HG02610 (cell line): ENCODE measurements around the gene SLC2A4.

Source experiments
- ATAC-seq: cut with Tn5 transposase; IDR thresholded peaks from one replicate; pipeline ENCODE4 v1.9.1; 2021; ENCODE audit warnings: mild to moderate bottlenecking, moderate library complexity; ENCODE audit not compliant: unreplicated experiment

The SLC2A4 gene

DNA sequence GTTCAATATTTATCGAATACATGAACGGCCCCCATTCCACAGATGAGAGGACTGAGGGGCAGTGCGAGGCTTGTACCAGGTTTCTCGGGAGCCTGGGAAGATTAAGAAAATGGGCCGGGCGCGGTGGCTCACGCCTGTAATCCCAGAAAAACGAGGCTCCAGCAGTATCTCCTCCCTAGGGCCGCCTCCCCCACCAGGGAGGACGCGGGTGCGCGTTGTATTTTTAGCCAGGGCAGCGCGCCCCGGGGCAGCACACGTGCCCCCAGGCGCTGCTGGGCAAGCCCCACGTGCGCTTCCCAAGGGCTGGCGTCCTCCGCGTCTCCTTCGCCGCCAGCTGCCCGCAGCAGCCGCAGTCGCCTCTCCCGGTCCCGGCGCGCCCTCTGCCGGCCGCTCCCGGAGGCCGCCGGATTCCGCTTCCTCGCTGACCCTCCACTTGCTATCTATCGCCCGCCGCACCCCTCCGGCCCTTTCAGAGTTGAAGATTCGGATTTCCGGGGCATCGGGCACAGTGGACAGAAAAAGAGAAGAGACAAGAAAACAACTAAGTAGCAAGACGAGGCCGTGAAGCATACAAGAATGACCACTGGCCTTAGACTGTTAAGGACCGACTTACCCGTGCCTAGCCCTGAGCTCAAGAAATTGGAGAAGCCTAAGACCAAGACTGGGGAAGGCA lies 14.8 kb downstream of the SLC2A4 start:
- ATAC-seq: no peak

DNA sequence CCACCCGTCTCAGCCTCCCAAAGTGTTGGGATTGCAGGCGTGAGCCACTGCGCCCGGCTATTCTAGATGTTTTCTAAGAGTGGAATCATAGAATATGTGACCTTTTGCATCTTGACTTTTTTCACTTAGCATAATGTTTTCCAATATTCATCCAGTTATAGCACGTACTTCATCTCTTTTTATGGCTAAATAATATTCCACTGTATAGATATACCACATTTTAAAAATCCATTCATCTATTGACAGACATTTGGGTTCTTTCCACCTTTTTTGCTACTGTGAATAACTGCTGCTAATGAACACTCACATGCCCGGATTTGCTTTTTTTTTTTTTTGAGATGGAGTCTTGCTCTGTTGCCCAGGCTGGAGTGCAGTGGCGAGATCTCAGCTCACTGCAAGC lies 22.7 kb downstream of the SLC2A4 start:
- no peak for ATAC-seq

DNA sequence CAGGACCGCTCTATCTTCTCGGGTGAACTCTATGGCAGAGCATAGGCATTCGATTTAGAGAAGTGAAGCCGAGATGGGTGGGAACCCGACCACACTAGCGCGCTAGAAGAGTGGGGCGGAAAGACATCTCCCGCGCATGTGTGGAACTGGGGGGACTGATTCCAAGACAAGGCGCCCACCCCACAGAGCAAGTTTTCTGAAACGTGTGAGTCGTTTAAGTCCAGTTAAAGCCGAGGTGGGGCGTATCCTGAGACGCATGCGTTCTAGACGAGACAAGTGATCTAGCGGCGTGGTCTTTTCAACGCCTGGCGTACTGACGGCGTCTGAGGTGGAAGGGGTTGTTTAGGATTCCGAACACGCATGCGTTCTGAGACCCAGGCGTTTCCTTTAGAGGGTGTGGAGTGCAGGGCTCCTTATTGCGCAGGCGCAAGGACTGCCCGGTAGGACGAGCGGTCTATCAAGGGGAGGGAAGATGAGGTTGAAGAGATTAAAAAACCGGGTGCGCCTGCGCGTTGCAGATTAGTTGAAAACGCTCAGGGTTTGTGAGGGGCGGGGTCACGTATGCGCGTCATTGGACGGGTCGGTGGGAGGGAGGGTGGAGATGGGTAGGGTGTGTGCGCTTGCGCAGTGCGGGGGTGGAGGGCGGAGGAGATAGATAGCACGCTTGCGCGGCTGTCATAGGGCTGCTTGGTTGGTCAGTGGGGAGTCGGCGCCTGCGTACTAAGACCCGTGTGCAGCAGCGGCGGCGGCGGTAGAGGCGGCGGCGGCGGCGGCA lies 25.6 kb downstream of the SLC2A4 start, which contains the start of gene EIF5A:
TSS of gene EIF5A (plus strand) at position 718 of the 775 bp plus-strand sequence. CDS start 2,008 bp downstream, outside the sequence.
- peak; percentile 71 for ATAC-seq

DNA sequence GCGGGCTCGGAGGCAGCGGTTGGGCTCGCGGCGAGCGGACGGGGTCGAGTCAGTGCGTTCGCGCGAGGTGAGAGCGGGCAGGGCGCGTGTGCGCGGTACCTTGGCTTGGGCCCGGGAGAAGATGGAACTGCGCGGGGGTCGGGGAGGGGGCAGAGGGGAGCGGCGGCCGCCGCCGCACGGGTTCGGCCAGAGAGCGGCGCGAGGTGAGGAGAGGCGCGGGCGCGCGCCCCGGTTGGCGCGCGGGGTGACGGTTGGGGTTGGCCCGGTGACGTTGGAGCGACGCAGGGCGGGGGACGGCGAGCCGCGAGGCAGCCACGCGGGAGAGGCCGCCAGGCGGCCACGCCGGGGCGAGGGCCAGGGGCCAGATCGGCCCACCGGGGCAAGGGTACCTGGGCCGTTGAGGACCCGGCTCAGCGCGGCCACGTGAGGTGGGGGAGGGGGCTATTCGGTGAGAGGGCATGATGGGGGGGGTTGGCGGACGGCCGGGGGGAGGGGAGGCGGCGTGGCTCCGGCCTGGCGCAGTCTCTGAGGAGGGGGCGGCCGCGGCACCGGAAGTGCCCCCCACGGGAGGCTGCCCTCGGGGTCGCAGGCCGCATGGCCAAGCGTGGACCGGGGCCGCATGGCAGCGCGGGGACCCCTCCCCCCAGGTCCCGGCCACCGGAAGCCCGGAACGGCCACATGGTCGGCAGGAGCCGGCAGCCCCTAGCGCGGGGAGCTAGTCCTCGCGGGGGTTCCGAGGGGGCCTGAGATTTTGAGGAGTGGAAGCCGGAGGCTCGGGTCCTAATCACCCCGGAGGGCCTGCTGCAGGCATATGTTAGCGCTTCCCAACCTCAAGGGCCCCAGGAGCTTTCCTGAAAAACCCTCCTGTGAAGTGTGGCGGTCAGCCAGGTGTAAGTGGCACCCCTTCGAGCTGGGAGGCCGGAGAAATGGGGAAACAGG lies 26.4 kb downstream of the SLC2A4 start:
- ATAC-seq: no peak

DNA sequence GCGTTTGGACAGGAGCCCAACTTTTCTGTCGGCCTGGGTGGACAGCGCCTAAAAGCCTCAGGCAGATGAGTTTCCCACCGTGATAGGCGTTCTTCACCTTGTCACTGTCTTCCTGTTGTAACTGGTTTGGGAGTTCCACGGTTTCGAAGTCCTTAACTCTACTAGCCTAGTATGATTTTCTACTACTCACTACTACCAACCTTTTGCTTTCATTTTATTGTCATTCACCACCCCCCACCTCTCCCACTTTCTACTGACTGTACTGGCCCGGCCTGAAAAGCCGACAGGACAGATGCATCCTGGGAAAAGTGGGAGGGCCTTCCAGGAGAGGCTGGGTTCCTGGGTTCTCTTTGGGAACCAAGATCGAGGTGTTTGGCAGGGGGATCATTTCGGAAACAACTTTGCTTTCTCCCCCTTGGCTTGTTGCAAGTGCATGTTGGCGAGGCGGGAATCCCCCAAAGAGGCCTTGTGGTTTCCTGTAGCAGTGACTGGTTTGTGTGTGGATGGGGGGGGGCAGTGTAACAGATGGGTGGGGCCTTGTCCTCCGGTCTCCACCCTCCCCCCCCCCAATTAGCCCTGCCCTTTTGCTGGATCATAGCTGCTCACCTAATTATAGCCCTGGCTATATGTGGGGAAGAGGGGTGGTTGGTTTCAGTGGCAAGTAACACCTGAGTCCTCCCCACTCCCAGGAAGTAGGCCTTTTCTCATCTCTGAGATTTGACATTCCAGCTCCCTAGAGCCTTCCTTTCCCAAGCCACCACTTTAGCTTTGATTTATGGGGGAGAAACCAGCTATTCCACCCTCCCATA lies 27.3 kb downstream of the SLC2A4 start:
- ATAC-seq: no peak

DNA sequence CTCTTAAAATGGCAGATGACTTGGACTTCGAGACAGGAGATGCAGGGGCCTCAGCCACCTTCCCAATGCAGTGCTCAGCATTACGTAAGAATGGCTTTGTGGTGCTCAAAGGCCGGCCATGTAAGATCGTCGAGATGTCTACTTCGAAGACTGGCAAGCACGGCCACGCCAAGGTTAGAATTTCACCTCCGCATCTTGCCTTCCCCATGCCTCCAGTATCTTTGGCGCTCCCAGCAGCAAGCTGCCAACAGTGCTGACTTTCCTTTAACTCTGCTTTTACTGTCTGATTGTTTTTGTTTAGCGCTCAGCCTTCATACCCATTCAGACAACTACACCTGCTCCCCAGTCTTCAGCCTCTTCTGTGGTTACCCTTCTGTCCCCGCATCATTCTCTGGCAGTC lies 28.1 kb downstream of the SLC2A4 start:
- ATAC-seq: no peak

DNA sequence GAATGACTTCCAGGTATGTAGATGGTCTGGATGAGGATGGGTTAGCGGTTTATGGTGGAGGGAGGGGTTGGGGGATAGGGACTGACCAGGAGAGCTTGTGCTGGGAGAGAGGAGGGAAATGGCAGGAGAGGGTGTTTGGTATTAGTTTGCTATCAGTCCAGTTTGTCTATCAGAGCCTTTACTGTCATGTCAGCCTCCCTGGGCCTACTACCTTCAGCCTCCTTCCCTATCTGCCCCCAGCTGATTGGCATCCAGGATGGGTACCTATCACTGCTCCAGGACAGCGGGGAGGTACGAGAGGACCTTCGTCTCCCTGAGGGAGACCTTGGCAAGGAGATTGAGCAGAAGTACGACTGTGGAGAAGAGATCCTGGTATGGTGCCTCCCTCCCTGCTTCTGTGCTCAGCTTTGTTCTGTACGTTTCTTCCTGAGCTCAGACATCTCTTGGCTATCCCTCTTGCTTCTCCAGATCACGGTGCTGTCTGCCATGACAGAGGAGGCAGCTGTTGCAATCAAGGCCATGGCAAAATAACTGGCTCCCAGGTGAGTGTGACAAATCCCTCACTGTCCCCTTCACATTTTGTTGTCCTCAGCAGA lies 29.7 kb downstream of the SLC2A4 start:
- ATAC-seq: no peak

DNA sequence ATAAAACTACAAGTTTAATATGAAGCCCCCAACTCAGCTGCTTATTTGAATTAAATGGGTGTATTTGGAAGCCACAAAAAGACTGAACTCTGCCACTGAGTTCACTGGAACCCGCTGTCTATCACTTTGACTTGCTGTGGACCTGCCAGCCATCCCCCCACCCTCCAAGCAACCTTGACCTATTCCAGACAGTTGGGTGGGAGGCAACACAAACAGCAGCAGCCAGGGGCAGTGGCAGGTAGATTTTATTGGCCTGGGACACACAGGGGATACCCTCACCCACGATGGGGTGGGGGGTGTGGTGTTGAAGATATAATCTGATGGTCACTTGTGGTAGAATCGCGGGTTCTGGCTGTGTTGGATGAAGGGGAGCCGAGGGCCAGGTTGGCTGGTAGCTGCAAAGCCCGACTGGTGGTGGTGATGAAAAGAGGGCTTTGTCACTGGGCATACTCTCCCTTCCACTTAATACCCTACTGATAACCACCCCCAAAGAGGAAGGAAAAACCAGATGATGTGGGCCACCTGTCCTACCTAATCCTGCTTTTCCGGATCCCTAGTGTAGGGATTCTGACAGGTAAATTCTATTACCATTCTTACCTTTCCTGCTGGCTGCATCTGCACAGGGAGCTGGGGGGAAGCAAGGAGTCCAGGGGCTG lies 31.0 kb downstream of the SLC2A4 start:
- ATAC-seq: no peak

DNA sequence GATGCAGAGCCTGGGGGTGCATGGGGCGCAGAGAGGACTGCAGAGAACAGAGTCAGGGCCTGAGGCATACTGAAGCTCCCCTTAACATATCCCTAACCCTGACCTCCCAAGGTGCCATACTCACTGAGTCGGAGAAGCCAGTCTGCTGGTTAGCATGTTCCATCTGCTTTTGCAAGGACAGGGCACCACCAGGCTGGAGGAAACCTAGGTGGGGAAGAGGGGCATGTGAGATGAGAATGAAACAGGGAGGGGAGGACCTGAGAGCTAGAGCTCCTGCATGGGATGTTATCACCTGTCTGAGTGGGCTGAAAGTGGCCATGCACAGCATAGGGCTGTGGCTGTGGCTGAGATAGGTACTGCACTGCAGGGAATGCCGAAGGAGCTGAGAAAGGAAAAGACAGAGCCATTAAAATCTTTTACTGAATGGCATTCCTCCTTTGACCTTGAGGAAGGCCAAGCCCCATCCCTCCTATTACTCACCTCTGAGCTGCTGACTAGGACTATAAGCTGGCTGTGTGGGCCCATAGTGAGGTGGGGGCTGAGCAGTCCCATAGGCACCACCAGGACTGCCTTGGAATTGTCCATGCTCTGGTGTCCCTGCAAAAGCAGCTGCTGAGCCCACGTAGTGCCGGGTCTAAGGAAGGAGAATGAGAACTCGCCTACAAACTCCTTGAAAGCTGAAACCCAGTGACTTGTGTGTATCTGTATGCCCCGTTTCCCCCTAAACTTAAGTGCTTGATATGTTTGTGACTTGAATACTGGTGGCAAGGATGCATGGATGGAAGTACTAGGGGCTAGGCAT lies 31.8 kb downstream of the SLC2A4 start:
- ATAC-seq: no peak

DNA sequence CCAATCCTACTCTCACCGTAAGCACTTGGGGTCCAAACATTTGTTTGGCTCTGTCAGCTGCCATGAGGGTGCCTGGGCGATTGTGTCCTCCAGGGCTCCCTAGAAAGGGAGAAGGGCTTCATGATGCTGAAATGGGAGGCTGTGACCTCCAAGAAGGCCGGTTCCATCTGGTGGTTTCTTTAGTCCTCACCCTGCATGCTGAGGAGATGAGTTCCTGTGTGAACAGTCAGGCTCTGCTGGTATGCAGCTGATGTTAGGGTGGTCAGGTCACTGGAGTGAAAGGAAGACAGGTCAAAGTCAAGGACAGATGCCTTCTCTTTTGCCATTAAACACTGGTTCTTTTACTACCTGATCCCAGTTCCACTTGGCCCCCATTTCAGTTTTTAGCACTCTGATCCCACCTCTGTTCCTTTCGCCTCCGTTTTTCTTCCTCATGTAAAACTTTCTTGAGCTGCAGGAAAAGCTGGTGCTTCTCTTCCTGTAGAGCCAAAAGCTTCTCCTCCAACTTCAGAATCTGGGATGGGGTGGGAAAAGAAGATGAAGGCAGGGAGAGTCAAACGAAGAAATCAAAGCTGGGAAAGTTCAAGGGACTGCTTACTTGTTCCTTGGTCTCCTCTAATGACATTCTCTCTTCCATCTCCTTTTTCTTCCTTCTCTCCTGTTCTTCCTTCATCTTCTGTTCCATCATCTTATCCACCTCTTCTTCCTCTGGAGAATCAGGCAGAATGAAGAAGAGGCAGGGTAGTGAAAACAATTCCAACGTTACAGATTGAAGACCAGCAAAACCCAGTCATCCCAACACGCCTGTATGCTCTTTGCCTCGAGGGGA lies 32.6 kb downstream of the SLC2A4 start:
- no peak for ATAC-seq

DNA sequence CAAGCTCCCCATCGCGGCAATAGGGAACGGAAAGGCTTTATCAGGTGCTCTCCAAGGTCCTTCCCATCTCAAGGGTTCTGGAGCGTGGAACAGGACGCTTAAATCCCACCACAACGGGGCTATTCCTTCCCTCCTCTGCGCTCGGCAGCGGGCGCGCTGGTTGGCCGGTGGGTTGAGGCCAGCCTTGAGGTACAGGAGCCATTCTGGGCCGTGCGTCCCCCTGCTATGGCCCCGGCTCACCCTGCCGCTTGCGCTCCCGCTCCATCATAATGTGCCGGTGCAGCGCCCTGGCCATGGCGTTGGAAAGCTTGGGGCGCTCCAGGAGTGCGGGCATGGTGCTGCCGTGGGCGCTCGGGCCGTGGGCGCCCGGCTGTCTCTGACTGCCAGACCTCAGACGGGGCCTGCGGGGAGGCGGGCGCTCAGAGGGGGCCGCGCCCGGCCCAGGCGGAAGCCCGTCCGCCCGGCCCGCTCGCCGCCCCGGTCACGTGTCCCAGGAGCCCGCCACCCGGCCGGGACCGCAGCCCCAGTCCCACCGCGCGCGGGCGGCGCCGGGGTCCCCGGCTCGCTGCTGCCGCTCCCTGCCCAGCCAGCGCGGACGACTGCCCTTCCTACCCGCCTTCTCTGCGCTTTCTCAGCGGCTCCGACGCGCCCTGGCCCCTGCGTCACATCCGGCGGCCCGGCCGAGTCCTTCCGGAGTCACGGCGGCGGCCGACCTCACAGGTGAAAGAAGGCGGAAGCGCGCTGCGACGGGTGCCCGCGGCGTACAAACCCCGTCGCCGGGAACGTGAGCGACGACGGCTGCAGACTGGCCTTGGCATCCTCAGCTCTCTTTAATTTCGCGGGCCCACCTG lies 33.4 kb downstream of the SLC2A4 start, which contains the start of gene GPS2:
TSS of gene GPS2 (minus strand) at position 642 of the 851 bp plus-strand sequence. CDS start at position 334, 308 bp downstream.
- ATAC-seq: peak; percentile 73

DNA sequence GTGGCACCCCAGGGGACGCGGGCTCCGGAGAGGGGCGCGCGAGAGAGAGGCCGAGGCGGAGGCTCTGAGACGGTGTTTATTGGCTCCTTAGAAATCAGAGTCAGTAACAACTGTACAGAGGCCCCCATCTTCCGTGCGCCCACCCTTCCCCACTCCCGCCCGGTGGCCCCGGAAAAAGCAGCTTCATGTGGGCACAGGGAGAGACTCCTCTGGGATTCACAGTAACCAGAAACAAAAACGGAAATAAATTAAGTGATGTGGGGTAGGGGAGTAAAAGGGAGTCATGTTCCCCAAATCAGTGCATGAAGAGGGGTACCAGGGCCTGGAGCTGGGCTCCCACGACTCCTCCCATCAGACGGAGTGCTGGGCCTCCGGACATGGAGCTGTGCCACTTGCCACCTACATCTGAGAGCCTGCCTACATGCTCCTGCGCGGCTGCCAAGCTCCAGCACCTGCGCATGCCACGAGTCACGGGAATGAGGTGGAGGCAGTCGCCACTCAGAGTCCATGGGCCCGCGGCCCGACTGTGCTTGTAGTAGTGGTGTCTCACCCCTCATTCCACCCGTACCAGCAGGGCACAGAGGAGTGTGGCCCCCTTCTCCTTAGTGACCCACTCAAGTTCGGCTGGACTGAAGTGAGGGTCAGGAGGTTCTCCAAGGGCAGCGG lies 34.2 kb downstream of the SLC2A4 start:
- ATAC-seq: no peak

DNA sequence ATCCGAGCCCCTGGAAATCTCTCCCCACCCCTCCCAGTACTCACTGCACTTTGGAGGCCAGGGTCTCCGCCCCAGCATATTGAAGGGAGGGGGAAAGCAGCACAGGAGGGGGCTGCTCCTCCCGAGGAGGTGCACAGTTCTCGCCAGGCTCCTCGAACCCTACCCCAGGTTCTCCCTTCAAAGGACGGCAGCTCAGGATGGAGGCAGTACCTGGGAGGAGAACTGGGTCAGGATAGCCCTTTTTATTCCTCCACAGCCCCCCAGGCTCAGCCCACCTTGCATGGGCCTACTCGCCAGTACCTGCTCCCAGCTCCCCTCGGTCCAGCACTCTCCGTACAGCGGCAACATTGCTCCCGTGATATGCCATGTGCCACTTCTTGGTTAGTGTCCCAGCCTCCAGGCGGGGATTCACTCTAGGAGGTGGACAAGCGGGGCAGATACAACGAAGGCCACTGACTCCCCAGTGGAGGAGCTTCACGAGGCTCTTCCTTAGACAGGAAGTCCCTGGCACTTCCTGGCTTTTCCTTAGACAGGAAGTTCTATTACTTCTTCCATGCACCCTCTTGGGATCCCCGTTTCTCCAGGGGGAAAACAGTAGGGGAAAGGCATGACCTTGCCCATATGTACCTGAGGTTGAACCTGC lies 35.8 kb downstream of the SLC2A4 start:
- ATAC-seq: no peak

DNA sequence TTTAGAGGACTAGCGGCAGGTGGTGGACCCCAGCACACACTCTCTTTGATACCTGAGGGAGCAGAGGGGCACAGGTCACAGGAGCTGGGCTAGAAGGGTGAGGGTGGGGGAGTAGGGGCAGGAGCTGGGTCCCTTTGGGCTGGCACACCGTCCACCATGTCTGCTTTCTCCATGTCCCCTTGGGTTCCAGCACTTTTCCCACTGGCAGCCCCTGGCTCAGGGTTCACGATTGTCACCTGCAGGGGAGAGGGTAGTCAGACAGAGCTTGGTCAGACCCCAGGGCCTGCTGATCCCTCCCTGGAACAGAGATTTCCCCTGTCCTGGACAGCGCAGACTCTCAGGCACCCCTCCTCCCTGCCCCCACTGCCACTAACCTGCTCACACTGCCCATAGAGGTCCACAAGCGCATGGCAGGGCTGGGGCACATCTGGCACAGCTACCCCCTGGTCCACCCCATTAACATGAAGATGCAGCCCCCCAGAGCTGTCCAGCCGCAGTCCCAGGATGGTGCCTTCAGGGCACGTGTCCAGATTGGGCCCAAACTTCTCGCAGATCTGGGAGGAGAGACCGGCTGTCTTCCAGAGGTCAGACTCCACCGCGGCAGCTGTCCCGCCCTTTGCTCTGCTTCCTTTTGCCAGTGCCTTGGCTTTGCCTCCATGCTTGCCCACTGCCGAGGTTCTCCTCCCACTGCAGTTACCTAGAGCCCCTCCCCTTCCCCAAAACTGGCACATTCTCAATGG lies 36.8 kb downstream of the SLC2A4 start:
- no peak for ATAC-seq

DNA sequence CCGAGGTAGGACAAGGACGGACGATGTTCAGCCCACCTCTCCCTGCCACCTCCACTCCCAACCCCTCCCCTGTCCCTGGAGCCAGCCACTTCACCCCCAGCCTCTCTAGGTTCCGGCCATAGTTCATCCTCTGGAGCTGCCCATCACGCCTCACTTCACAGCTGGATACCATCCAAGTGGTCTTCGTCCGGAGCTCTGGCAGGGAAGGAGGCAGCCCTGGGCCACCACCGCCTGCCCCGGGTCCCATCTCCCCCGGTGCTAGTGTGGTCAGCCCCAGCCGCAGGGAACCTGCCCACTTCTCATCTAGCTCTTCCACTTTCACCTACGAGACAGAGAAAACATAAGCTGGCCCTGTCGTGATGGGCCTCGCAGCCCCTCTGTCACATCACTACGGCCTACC lies 39.9 kb downstream of the SLC2A4 start:
- no peak for ATAC-seq
